Astrocyte (in vitro differentiated cells and primary cell): ENCODE data around the gene PLS3. TPM values are rescaled to one million over a fixed set of nuclear protein-coding genes. Genes with fewer than 3 reads are reported as not detected.
A peak's percentile ranks its signal among the peaks of the same experiment; 100 is the strongest.

ENCODE experiments used
- DNase-seq: peaks from one replicate; pipeline ENCODE4 v3.0.0-alpha.2; 2010; ENCODE audit warnings: low read depth
- FAIRE-seq: peaks from 2 replicates; lab custom pipeline; 2011; peaks lifted over from hg19 to GRCh38; lab: Jason Lieb, UNC
- H2AFZ ChIP-seq: 2 replicates; pipeline ENCODE4 v1.6.0; 2012; ENCODE audit warnings: low read depth, low read length, inconsistent platforms
- H3K27ac ChIP-seq: 2 replicates; pipeline ENCODE4 v1.5.1; 2011; ENCODE audit warnings: low read depth, low read length, inconsistent platforms
- H3K27me3 ChIP-seq: 2 replicates; pipeline ENCODE4 v1.6.0; 2011; ENCODE audit warnings: low read length, inconsistent platforms; ENCODE audit not compliant: insufficient read depth
- H3K36me3 ChIP-seq: 2 replicates; pipeline ENCODE4 v1.5.1; 2011; ENCODE audit warnings: low read length, inconsistent platforms; ENCODE audit not compliant: insufficient read depth
- H3K4me1 ChIP-seq: 2 replicates; pipeline ENCODE4 v1.5.1; 2011; ENCODE audit warnings: low read length, inconsistent platforms; ENCODE audit not compliant: insufficient read depth
- H3K4me2 ChIP-seq: 2 replicates; pipeline ENCODE4 v1.6.0; 2012; ENCODE audit warnings: low read length, inconsistent platforms
- H3K4me3 ChIP-seq: 2 replicates; pipeline ENCODE4 v1.5.1; 2011; ENCODE audit warnings: low read depth, mild to moderate bottlenecking, low read length, inconsistent platforms; ENCODE audit not compliant: insufficient read depth
- H3K79me2 ChIP-seq: 2 replicates; pipeline ENCODE4 v1.6.0; 2012; ENCODE audit warnings: mild to moderate bottlenecking, low read length, inconsistent platforms; ENCODE audit not compliant: insufficient read depth
- H3K9ac ChIP-seq: 2 replicates; pipeline ENCODE4 v1.6.0; 2012; ENCODE audit warnings: mild to moderate bottlenecking, low read length, inconsistent platforms
- H3K9me3 ChIP-seq: 2 replicates; pipeline ENCODE4 v1.5.1; 2012; ENCODE audit warnings: low read depth, mild to moderate bottlenecking, low read length, inconsistent platforms; ENCODE audit not compliant: insufficient read depth
- H4K20me1 ChIP-seq: 2 replicates; pipeline ENCODE4 v1.6.0; 2012; ENCODE audit warnings: low read length, inconsistent platforms; ENCODE audit not compliant: insufficient read depth
- H3K27ac Mint-ChIP-seq: one replicate; pipeline ENCODE4 v1.8.0; 2021; ENCODE audit warnings: mild to moderate bottlenecking, mixed read lengths; ENCODE audit not compliant: unreplicated experiment
- H3K27me3 Mint-ChIP-seq: one replicate; pipeline ENCODE4 v1.8.0; 2021; ENCODE audit warnings: low read depth, mixed read lengths; ENCODE audit not compliant: unreplicated experiment
- H3K36me3 Mint-ChIP-seq: one replicate; pipeline ENCODE4 v1.8.0; 2021; ENCODE audit warnings: low read depth, mixed read lengths; ENCODE audit not compliant: unreplicated experiment
- H3K4me1 Mint-ChIP-seq: one replicate; pipeline ENCODE4 v1.8.0; 2021; ENCODE audit warnings: low read depth, mixed read lengths; ENCODE audit not compliant: unreplicated experiment
- H3K4me3 Mint-ChIP-seq: one replicate; pipeline ENCODE4 v1.8.0; 2021; ENCODE audit warnings: mild to moderate bottlenecking, moderate library complexity, mixed read lengths; ENCODE audit not compliant: unreplicated experiment
- H3K9me3 Mint-ChIP-seq: one replicate; pipeline ENCODE4 v1.8.0; 2021; ENCODE audit warnings: mild to moderate bottlenecking, mixed read lengths; ENCODE audit not compliant: unreplicated experiment
- EZH2 ChIP-seq: IDR thresholded peaks from 2 replicates; pipeline ENCODE4 v1.6.1; 2012; ENCODE audit warnings: mild to moderate bottlenecking, low read length, inconsistent platforms; ENCODE audit not compliant: insufficient read depth
- total RNA-seq: library from RNA; stranded (reverse); gene quantifications from 2 replicates; pipeline ENCODE4 v1.2.1, GENCODE V29; 2021
- TF ChIP-seq, protein P1 (sequence below): IDR thresholded peaks from 2 replicates; pipeline ENCODE4 v1.5.1; 2011; ENCODE audit warnings: low read depth, mild to moderate bottlenecking, inconsistent platforms, low read length, moderate library complexity; ENCODE audit not compliant: insufficient read depth

The PLS3 gene
- total RNA-seq, 1 donor from 2014 or later = 313 TPM

DNA sequence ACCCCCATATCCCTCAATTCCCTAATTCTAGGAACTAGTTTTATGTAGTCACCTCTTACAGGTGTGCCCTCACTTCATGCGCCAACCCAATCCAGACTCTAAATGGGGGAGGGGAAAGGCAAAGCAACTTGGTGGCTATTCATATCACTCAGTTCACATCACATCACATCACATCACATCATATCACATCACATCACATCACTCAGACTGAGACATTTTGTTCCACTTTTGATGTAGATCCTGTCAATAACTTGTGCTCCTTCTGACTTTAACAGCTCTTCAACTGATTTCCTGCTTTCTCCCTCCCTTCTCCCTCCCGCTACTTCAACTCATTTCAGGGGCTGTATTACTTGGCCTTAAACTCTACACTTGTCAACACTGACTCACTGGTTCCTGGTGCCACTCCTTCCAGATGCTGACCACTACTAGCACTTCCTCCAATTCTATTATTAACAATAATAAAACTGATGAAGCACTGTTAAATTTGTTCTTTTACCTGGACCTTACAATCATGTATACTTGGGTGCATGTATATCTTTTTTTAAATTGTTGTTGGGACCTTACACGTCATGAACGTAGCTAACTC lies 29.1 kb upstream of the PLS3 start:
- H3K27ac ChIP-seq = no peak overlapping the region
- H3K4me1 ChIP-seq = no peaks in the 10 kb centered on the region
- H3K27me3 ChIP-seq = no peaks in the 10 kb centered on the region
- H3K9ac ChIP-seq = no peak overlapping the region
- no peaks in the 10 kb centered on the region for H3K27me3 Mint-ChIP-seq
- no peak overlapping the region for H3K4me3 ChIP-seq
- peak overlapping the region; percentile 26 for H3K4me2 ChIP-seq
- H3K27ac Mint-ChIP-seq = no peak overlapping the region
- TF ChIP-seq EZH2 = no peak
- TF ChIP-seq, protein P1, sequence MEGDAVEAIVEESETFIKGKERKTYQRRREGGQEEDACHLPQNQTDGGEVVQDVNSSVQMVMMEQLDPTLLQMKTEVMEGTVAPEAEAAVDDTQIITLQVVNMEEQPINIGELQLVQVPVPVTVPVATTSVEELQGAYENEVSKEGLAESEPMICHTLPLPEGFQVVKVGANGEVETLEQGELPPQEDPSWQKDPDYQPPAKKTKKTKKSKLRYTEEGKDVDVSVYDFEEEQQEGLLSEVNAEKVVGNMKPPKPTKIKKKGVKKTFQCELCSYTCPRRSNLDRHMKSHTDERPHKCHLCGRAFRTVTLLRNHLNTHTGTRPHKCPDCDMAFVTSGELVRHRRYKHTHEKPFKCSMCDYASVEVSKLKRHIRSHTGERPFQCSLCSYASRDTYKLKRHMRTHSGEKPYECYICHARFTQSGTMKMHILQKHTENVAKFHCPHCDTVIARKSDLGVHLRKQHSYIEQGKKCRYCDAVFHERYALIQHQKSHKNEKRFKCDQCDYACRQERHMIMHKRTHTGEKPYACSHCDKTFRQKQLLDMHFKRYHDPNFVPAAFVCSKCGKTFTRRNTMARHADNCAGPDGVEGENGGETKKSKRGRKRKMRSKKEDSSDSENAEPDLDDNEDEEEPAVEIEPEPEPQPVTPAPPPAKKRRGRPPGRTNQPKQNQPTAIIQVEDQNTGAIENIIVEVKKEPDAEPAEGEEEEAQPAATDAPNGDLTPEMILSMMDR = no peak
- H2AFZ ChIP-seq = peak overlapping the region; percentile 41
- no peaks in the 10 kb centered on the region for H3K79me2 ChIP-seq
- H3K9me3 ChIP-seq = no peaks in the 10 kb centered on the region
- H3K36me3 Mint-ChIP-seq = no peaks in the 10 kb centered on the region
- H3K9me3 Mint-ChIP-seq = peaks cover 2% of the 10 kb centered on the region
- no peaks in the 10 kb centered on the region for H3K36me3 ChIP-seq
- peaks cover 3% of the 10 kb centered on the region for H3K4me1 Mint-ChIP-seq
- H4K20me1 ChIP-seq = no peaks in the 10 kb centered on the region
- DNase-seq (peak; percentile 23), FAIRE-seq (no peak)
- no peak overlapping the region for H3K4me3 Mint-ChIP-seq

DNA sequence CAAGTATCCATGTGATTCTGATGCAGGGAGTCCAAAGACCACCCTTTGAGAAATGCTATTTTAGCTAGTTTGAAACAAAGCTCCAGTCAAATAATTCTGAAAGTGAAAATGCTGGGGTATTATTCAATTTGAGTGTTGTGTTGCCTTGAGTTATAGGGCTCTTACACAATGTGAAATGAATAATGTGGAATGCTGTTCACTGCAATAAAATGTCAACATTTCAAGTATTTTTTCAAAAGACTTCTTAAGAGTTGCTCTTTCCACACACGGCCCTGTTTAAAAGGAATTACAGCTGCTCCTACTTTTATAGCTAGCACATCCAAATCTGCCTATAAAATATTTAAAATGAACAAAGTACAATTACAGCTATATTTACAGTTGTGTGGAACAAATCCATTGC lies 27.5 kb upstream of the PLS3 start:
- H3K27ac ChIP-seq = no peak overlapping the region
- no peak for TF ChIP-seq EZH2
- TF ChIP-seq, protein P1 = no peak
- H3K9ac ChIP-seq = no peak overlapping the region
- no peaks in the 10 kb centered on the region for H3K4me1 ChIP-seq
- H3K36me3 ChIP-seq = no peaks in the 10 kb centered on the region
- no peak overlapping the region for H3K4me3 ChIP-seq
- H3K4me1 Mint-ChIP-seq = peaks cover 3% of the 10 kb centered on the region
- no peak for DNase-seq
- H3K36me3 Mint-ChIP-seq = no peaks in the 10 kb centered on the region
- no peak overlapping the region for H3K4me3 Mint-ChIP-seq
- H3K9me3 Mint-ChIP-seq = peaks cover 2% of the 10 kb centered on the region
- no peak overlapping the region for H3K4me2 ChIP-seq
- no peak overlapping the region for H2AFZ ChIP-seq
- no peaks in the 10 kb centered on the region for H3K79me2 ChIP-seq
- H4K20me1 ChIP-seq = no peaks in the 10 kb centered on the region
- no peaks in the 10 kb centered on the region for H3K27me3 ChIP-seq
- no peak overlapping the region for H3K27ac Mint-ChIP-seq
- no peaks in the 10 kb centered on the region for H3K27me3 Mint-ChIP-seq
- no peaks in the 10 kb centered on the region for H3K9me3 ChIP-seq
- FAIRE-seq = peak; percentile 83

DNA sequence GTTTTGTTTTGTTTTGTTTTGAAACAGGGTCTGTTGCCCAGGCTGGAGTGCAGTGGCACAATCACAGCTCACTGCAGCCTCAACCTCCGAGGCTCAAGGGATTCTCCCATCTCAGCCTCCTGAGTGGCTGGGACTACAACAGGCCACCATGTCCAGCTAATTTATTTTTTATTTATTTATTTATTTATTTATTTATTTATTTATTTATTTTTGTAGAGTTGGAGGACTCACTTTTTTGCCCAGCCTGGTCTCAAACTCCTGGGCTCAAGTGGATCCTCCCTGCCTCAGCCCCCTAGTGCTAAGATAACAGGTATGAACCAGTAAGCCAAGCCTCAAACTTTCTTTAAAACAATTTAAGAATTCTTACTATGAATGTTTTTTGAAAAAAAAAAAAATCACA lies 26.6 kb upstream of the PLS3 start:
- DNase-seq (no peak), FAIRE-seq (no peak)
- H3K36me3 Mint-ChIP-seq = no peaks in the 10 kb centered on the region
- Histone ChIP-seq H2AFZ (no peak overlapping the region), H3K4me3 (no peak overlapping the region), H4K20me1 (no peaks in the 10 kb centered on the region), H3K27ac (no peak overlapping the region), H3K9me3 (no peaks in the 10 kb centered on the region), H3K36me3 (no peaks in the 10 kb centered on the region), H3K4me1 (no peaks in the 10 kb centered on the region), H3K4me2 (no peak overlapping the region), H3K27me3 (no peaks in the 10 kb centered on the region), H3K79me2 (no peaks in the 10 kb centered on the region), H3K9ac (no peak overlapping the region)
- H3K27me3 Mint-ChIP-seq = no peaks in the 10 kb centered on the region
- TF ChIP-seq EZH2 = no peak
- TF ChIP-seq, protein P1 = no peak
- peaks cover 3% of the 10 kb centered on the region for H3K4me1 Mint-ChIP-seq
- no peak overlapping the region for H3K27ac Mint-ChIP-seq
- H3K9me3 Mint-ChIP-seq = peaks cover 2% of the 10 kb centered on the region
- H3K4me3 Mint-ChIP-seq = no peak overlapping the region
